Nephron (organoid): ENCODE data around the gene USP36.
A peak's percentile ranks its signal among the peaks of the same experiment; 100 is the strongest.

Source experiments
- H3K27ac Mint-ChIP-seq, 3 experiments: 2 replicates each; pipeline ENCODE4 v1.8.0; 2020; ENCODE audit warnings: mixed read lengths in 3 of 3, mild to moderate bottlenecking in 2 of 3, moderate library complexity in 1 of 3
- H3K27me3 Mint-ChIP-seq: 2 replicates; pipeline ENCODE4 v1.8.0; 2021; ENCODE audit warnings: low read depth, mild to moderate bottlenecking, moderate library complexity, mixed read lengths
- H3K36me3 Mint-ChIP-seq: 2 replicates; pipeline ENCODE4 v1.8.0; 2020; ENCODE audit warnings: low read depth, mixed read lengths
- H3K4me1 Mint-ChIP-seq: 2 replicates; pipeline ENCODE4 v1.8.0; 2020; ENCODE audit warnings: mixed read lengths
- H3K4me3 Mint-ChIP-seq, 3 experiments: 2 replicates each; pipeline ENCODE4 v1.8.0; 2020; ENCODE audit warnings: mild to moderate bottlenecking in 3 of 3, mixed read lengths in 3 of 3, moderate library complexity in 2 of 3
- H3K9me3 Mint-ChIP-seq: 2 replicates; pipeline ENCODE4 v1.8.0; 2020; ENCODE audit warnings: mixed read lengths
- CTCF ChIP-seq, 3 experiments: fragments of 200-600 bp; sonication (generic); IDR thresholded peaks; one replicate each; pipeline ENCODE4 v1.5.0; 2021; ENCODE audit warnings: antibody characterized with exemption in 3 of 3; ENCODE audit not compliant: unreplicated experiment in 3 of 3

USP36 gene

DNA sequence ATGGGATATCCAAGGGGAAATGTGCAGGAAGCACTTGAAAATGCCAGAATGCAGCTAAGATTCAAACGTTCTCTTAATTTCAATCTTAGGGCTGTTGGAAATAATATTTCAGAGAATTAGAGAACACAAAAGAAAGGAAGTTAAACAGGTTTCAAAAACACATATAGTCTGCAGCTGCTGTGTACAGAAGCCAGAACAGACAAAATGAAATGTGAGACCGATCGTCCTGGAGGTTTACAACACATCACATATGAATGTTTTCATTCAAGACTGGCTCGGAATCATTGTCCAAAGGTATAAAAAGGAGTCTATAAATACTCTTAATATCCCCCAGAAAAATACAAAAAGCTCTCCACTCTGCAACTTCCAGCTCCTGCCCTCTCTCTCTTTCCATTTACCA, 72.8 kb downstream of the USP36 start:
- H3K4me1 Mint-ChIP-seq: peaks cover 7% of the 10 kb centered on the region
- no peak overlapping the region for H3K4me3 Mint-ChIP-seq
- H3K9me3 Mint-ChIP-seq: no peaks in the 10 kb centered on the region
- no peak for TF ChIP-seq CTCF (IDR thresholded peaks at IDR 0.05; ENCODE audit: unreplicated experiment in 3 of 3)
- H3K36me3 Mint-ChIP-seq: peaks cover 7% of the 10 kb centered on the region
- no peaks in the 10 kb centered on the region for H3K27me3 Mint-ChIP-seq
- no peak overlapping the region for H3K27ac Mint-ChIP-seq

- peaks cover 15% of the 10 kb centered on the region for H3K4me1 Mint-ChIP-seq
- peaks cover 2% of the 10 kb centered on the region for H3K9me3 Mint-ChIP-seq
- TF ChIP-seq CTCF (IDR thresholded peaks at IDR 0.05; ENCODE audit: unreplicated experiment in 3 of 3): no peak
These were observed 73.8 kb downstream of the USP36 start for GRCh38 chr17:78766743-78767294.

GRCh38 chr17:78766225-78766624, 74.4 kb downstream of the USP36 start:
- H3K27me3 Mint-ChIP-seq: no peaks in the 10 kb centered on the region
- no peaks in the 10 kb centered on the region for H3K36me3 Mint-ChIP-seq
- H3K4me1 Mint-ChIP-seq: peaks cover 15% of the 10 kb centered on the region
- no peak for TF ChIP-seq CTCF (IDR thresholded peaks at IDR 0.05; ENCODE audit: unreplicated experiment in 3 of 3)
- no peak overlapping the region for H3K27ac Mint-ChIP-seq
- no peak overlapping the region for H3K4me3 Mint-ChIP-seq
- H3K9me3 Mint-ChIP-seq: peaks cover 2% of the 10 kb centered on the region

More at GRCh38 chr17:78766743-78767294, 73.8 kb downstream of the USP36 start:
- no peak overlapping the region for H3K4me3 Mint-ChIP-seq
- H3K36me3 Mint-ChIP-seq: peaks cover 2% of the 10 kb centered on the region
- H3K27me3 Mint-ChIP-seq: no peaks in the 10 kb centered on the region
- no peak overlapping the region for H3K27ac Mint-ChIP-seq

DNA sequence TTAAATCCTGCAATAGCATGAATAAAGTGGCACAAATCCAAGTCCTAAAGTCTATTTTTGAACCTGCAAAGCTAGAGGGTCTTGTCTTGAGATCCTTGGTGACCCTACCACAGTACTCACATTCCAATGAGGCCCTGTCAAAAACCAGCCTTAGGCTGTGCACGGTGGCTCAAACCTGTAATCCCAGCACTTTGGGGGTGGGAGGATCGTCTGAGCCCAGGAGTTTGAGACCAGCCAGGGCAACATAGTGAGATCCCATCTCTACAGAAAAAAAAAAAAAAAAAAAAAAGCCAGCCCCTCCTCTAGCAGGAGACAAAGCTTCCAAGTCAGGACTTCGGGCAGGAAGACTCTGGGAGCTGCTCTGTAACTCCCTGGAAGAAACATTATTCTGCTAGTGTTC, 74.8 kb downstream of the USP36 start:
- TF ChIP-seq CTCF (IDR thresholded peaks at IDR 0.05; ENCODE audit: unreplicated experiment in 3 of 3): no peak
- peaks cover 2% of the 10 kb centered on the region for H3K9me3 Mint-ChIP-seq
- H3K4me1 Mint-ChIP-seq: peaks cover 15% of the 10 kb centered on the region
- no peak overlapping the region for H3K4me3 Mint-ChIP-seq
- H3K27ac Mint-ChIP-seq: no peak overlapping the region
- no peaks in the 10 kb centered on the region for H3K27me3 Mint-ChIP-seq
- no peaks in the 10 kb centered on the region for H3K36me3 Mint-ChIP-seq

GRCh38 chr17:78764871-78765270, 75.7 kb downstream of the USP36 start:
- Mint-ChIP-seq H3K27ac (peak overlapping the region in 1 of 3 experiments; percentile 4), H3K27me3 (no peaks in the 10 kb centered on the region), H3K4me1 (peaks cover 18% of the 10 kb centered on the region), H3K4me3 (no peak overlapping the region), H3K36me3 (no peaks in the 10 kb centered on the region), H3K9me3 (peaks cover 2% of the 10 kb centered on the region)
- TF ChIP-seq CTCF (IDR thresholded peaks at IDR 0.05; ENCODE audit: unreplicated experiment in 3 of 3): no peak

GRCh38 chr17:78763561-78763960, 77.1 kb downstream of the USP36 start:
- TF ChIP-seq CTCF (IDR thresholded peaks at IDR 0.05; ENCODE audit: unreplicated experiment in 3 of 3): no peak
- Mint-ChIP-seq H3K27me3 (no peaks in the 10 kb centered on the region), H3K36me3 (no peaks in the 10 kb centered on the region), H3K9me3 (peaks cover 2% of the 10 kb centered on the region), H3K4me3 (no peak overlapping the region), H3K4me1 (peaks cover 31% of the 10 kb centered on the region), H3K27ac (no peak overlapping the region)
